HG03066 (cell line): Measurements from ENCODE around the gene SOX8.

Experiments used
- ATAC-seq: cut with Tn5 transposase; IDR thresholded peaks from one replicate; pipeline ENCODE4 v1.9.1; 2021; ENCODE audit warnings: low read depth; ENCODE audit not compliant: unreplicated experiment

SOX8 gene

GRCh38 chr16:971981-972315 lies 9.6 kb upstream of the SOX8 start:
- no peak for ATAC-seq

- no peak for ATAC-seq
Observed at GRCh38 chr16:972316-973002, 9.1 kb upstream of the SOX8 start.

GRCh38 chr16:973366-973765 lies 8.2 kb upstream of the SOX8 start:
- no peak for ATAC-seq

- no peak for ATAC-seq
Observed at GRCh38 chr16:974001-974601, 7.5 kb upstream of the SOX8 start.

- no peak for ATAC-seq
Observed at GRCh38 chr16:974611-975261, 6.8 kb upstream of the SOX8 start.

GRCh38 chr16:975291-975690 lies 6.3 kb upstream of the SOX8 start:
- ATAC-seq = no peak

- no peak for ATAC-seq
Observed at GRCh38 chr16:976389-976931, 5.1 kb upstream of the SOX8 start.

GRCh38 chr16:977081-977701 lies 4.4 kb upstream of the SOX8 start:
- no peak for ATAC-seq

- ATAC-seq = no peak
Observed at GRCh38 chr16:977896-978295, 3.7 kb upstream of the SOX8 start.

- no peak for ATAC-seq
Observed at GRCh38 chr16:978403-978802, 3.2 kb upstream of the SOX8 start.

- ATAC-seq = no peak
Observed at GRCh38 chr16:979147-979546, 2.4 kb upstream of the SOX8 start.

GRCh38 chr16:979859-980594 lies 1.5 kb upstream of the SOX8 start:
- no peak for ATAC-seq

- ATAC-seq = no peak
Observed at GRCh38 chr16:980595-980854, 1.0 kb upstream of the SOX8 start.

GRCh38 chr16:982145-983043 lies 824 bp downstream of the SOX8 start:
- ATAC-seq = no peak

GRCh38 chr16:983044-984030 lies 1.8 kb downstream of the SOX8 start:
- no peak for ATAC-seq

GRCh38 chr16:984121-984694 lies 2.6 kb downstream of the SOX8 start:
- no peak for ATAC-seq

- ATAC-seq = no peak
Observed at GRCh38 chr16:984736-985636, 3.4 kb downstream of the SOX8 start.
